ENCODE data around the gene PAK6.

Gene PAK6

GRCh38 chr15:40266828-40267304, 28.0 kb downstream of the PAK6 start:
- H3K9ac ChIP-seq (ENCODE audit: low read depth, low read length, poor library complexity, severe bottlenecking), result no peak overlapping the region
- no peaks in the 10 kb centered on the region for H3K9me2 ChIP-seq (replicated peaks; ENCODE audit: low read depth, low read length)
- H3K4me2 ChIP-seq (ENCODE audit: low read depth, low read length, poor library complexity, severe bottlenecking), result no peak overlapping the region
- H3F3A ChIP-seq (ENCODE audit: low read depth), result no peaks in the 10 kb centered on the region
- no peaks in the 10 kb centered on the region for H3K79me2 ChIP-seq (ENCODE audit: insufficient read depth, low read length)
- no peak overlapping the region for H2AFZ ChIP-seq (ENCODE audit: low read length)
- H3K36me3 ChIP-seq (ENCODE audit: insufficient read depth, low read length), result no peaks in the 10 kb centered on the region
- H4K20me1 ChIP-seq (ENCODE audit: insufficient read depth, low read length, poor library complexity, severe bottlenecking), result no peaks in the 10 kb centered on the region
- H3K27me3 ChIP-seq (ENCODE audit: insufficient read depth, low read length, poor library complexity, severe bottlenecking), result no peaks in the 10 kb centered on the region
- no peaks in the 10 kb centered on the region for H3K4me1 ChIP-seq (ENCODE audit: insufficient read depth, low read length, poor library complexity, severe bottlenecking)
- H3K9me3 ChIP-seq (ENCODE audit: insufficient read depth, low read depth, low read length), result no peaks in the 10 kb centered on the region
- no peak for TF ChIP-seq EZH2phosphoT487 (IDR thresholded peaks at IDR 0.05; ENCODE audit: borderline replicate concordance)
- no peak for TF ChIP-seq CTCF (conservative IDR thresholded peaks at IDR 0.05; ENCODE audit: low read length)
- H3K4me3 ChIP-seq (ENCODE audit: low read length, poor library complexity, severe bottlenecking), result no peak overlapping the region

GRCh38 chr15:40267670-40268069, 28.8 kb downstream of the PAK6 start:
- no peak overlapping the region for H2AFZ ChIP-seq (ENCODE audit: low read length)
- H3K9me3 ChIP-seq (ENCODE audit: insufficient read depth, low read depth, low read length), result no peaks in the 10 kb centered on the region
- no peaks in the 10 kb centered on the region for H3K79me2 ChIP-seq (ENCODE audit: insufficient read depth, low read length)
- no peaks in the 10 kb centered on the region for H3K36me3 ChIP-seq (ENCODE audit: insufficient read depth, low read length)
- no peaks in the 10 kb centered on the region for H3K9me2 ChIP-seq (replicated peaks; ENCODE audit: low read depth, low read length)
- H4K20me1 ChIP-seq (ENCODE audit: insufficient read depth, low read length, poor library complexity, severe bottlenecking), result no peaks in the 10 kb centered on the region
- no peaks in the 10 kb centered on the region for H3K27me3 ChIP-seq (ENCODE audit: insufficient read depth, low read length, poor library complexity, severe bottlenecking)
- no peaks in the 10 kb centered on the region for H3F3A ChIP-seq (ENCODE audit: low read depth)
- H3K4me1 ChIP-seq (ENCODE audit: insufficient read depth, low read length, poor library complexity, severe bottlenecking), result no peaks in the 10 kb centered on the region
- no peak overlapping the region for H3K4me3 ChIP-seq (ENCODE audit: low read length, poor library complexity, severe bottlenecking)
- no peak overlapping the region for H3K9ac ChIP-seq (ENCODE audit: low read depth, low read length, poor library complexity, severe bottlenecking)
- TF ChIP-seq CTCF (conservative IDR thresholded peaks at IDR 0.05; ENCODE audit: low read length), result no peak
- H3K4me2 ChIP-seq (ENCODE audit: low read depth, low read length, poor library complexity, severe bottlenecking), result no peak overlapping the region

- H3K9me2 ChIP-seq (replicated peaks; ENCODE audit: low read depth, low read length), result no peaks in the 10 kb centered on the region
- TF ChIP-seq CTCF (conservative IDR thresholded peaks at IDR 0.05; ENCODE audit: low read length) (no peak), EZH2phosphoT487 (IDR thresholded peaks at IDR 0.05; ENCODE audit: borderline replicate concordance) (no peak)
- no peak overlapping the region for H3K9ac ChIP-seq (ENCODE audit: low read depth, low read length, poor library complexity, severe bottlenecking)
- H3K27me3 ChIP-seq (ENCODE audit: insufficient read depth, low read length, poor library complexity, severe bottlenecking), result no peaks in the 10 kb centered on the region
- H3K9me3 ChIP-seq (ENCODE audit: insufficient read depth, low read depth, low read length), result no peaks in the 10 kb centered on the region
- no peak overlapping the region for H3K4me2 ChIP-seq (ENCODE audit: low read depth, low read length, poor library complexity, severe bottlenecking)
- no peak overlapping the region for H3K4me3 ChIP-seq (ENCODE audit: low read length, poor library complexity, severe bottlenecking)
- H3K4me1 ChIP-seq (ENCODE audit: insufficient read depth, low read length, poor library complexity, severe bottlenecking), result no peaks in the 10 kb centered on the region
- H3F3A ChIP-seq (ENCODE audit: low read depth), result no peaks in the 10 kb centered on the region
- H4K20me1 ChIP-seq (ENCODE audit: insufficient read depth, low read length, poor library complexity, severe bottlenecking), result no peaks in the 10 kb centered on the region
- no peak overlapping the region for H2AFZ ChIP-seq (ENCODE audit: low read length)
- no peaks in the 10 kb centered on the region for H3K79me2 ChIP-seq (ENCODE audit: insufficient read depth, low read length)
- no peaks in the 10 kb centered on the region for H3K36me3 ChIP-seq (ENCODE audit: insufficient read depth, low read length)
Measured at GRCh38 chr15:40269604-40270003, 30.7 kb downstream of the PAK6 start.

All from Loucy (cell line).